GM12892 (cell line): Measurements from ENCODE around the gene SSR4.

Experiments used
- POLR2A ChIP-seq: IDR thresholded peaks from 2 replicates; pipeline ENCODE4 v1.6.1; 2011; ENCODE audit warnings: low read depth, low read length, control low read depth
- POLR2AphosphoS5 ChIP-seq: IDR thresholded peaks from 2 replicates; pipeline ENCODE4 v1.6.1; 2011; ENCODE audit warnings: low read depth, low read length, control low read depth

- TF ChIP-seq POLR2A (no peak), POLR2AphosphoS5 (no peak)
Measured at GRCh38 chrX:153776120-153776599, 18.3 kb upstream of the SSR4 start.
